GM12873 (cell line): Measurements from ENCODE around the gene TRPM2.

Source experiments
- TF ChIP-seq, protein P1 (sequence below): IDR thresholded peaks from 2 replicates; pipeline ENCODE4 v1.5.1; 2012; ENCODE audit warnings: low read depth, mild to moderate bottlenecking, moderate library complexity, low read length, control low read depth; ENCODE audit not compliant: insufficient read depth; ENCODE audit errors: missing control alignments

The TRPM2 gene

DNA sequence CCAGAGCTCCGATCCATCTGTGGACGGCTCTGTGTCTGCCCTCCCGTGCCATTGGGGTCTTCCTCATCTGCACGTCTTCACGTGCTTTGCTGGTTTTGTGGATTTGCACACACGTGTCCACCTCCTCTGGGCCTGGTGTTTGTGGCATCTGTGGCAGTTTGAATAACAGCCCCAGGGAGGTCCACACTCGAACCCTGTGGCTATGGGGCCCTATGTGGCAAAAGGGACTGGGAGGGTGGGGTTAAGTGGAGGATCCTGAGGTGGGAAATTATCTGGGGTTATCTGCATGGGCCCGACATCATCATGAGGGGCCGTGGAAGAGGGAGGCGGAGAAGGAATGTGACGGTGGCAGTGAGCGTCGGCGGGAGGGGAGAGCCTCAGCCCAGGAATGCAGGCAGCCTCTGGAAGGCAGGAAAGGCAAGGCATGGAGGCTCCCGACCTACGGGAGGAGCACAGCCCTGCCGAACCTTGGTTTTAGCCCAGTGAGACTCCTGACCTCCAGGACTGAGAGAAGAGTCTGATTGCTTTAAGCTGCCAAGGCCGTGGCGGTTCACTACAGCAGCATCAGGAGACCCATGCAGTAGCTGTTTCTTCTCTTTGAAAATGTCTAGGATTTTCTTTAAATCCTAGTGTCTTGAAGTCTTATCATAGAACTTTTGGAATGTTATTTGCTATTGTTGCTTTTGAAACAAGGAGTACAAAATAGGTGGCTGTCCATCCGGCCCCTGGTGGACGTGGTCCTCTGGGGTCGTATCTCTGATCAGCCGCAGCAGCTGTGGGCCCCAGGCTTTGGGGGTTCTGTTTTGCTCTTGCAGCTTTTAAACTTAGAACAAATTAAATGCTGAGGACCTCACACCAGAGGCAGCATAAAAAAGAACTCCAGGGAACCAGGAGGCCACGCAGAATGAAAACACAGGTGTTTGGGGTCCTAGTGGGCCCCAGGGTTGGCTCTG lies 61.9 kb downstream of the TRPM2 start:
- TF ChIP-seq, protein P1, sequence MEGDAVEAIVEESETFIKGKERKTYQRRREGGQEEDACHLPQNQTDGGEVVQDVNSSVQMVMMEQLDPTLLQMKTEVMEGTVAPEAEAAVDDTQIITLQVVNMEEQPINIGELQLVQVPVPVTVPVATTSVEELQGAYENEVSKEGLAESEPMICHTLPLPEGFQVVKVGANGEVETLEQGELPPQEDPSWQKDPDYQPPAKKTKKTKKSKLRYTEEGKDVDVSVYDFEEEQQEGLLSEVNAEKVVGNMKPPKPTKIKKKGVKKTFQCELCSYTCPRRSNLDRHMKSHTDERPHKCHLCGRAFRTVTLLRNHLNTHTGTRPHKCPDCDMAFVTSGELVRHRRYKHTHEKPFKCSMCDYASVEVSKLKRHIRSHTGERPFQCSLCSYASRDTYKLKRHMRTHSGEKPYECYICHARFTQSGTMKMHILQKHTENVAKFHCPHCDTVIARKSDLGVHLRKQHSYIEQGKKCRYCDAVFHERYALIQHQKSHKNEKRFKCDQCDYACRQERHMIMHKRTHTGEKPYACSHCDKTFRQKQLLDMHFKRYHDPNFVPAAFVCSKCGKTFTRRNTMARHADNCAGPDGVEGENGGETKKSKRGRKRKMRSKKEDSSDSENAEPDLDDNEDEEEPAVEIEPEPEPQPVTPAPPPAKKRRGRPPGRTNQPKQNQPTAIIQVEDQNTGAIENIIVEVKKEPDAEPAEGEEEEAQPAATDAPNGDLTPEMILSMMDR = no peak

DNA sequence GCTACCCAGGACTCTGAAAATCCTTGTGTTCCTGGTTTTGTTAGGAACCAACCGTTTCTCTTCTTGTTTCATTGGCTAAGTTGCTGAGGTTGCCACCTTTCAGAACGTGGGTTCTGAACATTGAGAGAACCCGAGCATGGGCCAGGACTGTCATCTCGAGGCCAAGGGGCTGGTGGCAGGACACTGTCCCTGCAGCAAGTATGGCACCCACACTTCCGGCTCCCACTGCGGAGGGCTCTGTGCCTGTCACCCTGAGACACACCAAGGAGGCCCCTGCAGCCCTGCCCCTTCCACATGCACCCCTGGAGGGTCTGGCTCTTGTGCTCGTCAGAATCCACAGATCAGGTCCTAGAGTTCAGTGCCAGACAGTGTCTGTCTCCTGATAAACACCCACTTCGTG lies 62.8 kb downstream of the TRPM2 start:
- TF ChIP-seq, protein P1 = no peak

DNA sequence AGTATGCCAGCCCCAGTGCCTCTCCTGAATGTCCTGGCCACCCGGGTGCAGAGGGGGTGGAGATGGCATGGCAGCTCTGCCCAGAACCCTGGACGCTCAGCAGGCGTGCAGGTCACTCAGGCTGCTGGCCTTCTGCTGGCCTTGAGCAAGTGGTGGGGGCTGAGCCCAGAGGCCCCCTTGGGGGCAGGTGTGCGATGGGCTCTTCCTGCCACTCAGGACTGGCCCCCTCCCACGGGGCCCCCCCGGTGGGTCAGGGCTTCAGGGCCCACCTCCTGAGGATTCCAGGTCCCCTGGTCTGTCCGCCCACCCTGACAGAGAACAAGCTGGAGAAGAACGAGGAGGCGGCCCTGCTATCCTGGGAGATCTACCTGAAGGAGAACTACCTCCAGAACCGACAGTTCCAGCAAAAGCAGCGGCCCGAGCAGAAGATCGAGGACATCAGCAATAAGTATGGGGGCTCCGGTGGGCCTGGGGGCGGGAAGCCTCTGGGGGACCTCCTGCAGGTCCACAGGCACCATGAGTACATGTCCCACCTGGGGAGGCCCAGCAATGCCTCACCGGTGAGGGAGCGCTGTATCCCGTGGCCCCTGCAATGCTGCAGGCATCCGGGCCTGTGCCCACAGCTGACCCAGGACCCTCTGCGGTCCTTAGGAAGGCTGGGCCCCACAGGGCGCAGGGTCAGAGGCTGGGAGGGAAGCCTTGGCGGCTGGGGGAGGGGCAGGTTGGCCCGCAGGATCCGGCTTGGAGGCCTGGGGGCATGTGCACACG lies 64.9 kb downstream of the TRPM2 start:
- TF ChIP-seq, protein P1 = no peak

DNA sequence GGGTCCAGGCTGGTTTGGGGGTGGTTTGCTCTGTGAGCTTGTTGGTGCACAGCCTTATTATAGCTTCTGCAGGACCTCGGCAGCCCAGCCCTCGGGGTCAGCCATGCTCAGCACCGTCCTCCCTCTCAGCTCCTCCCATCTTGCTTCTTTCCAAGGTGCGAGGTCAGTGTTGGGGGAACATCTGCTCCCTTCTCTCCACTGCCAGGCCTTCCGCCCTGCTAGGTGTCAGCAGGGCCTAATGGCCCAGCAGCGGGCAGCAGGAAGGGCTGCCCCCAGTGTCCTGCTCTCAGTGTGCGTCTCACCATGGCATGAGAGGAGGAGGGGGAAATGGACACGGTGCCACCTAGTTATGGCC lies 65.4 kb downstream of the TRPM2 start:
- TF ChIP-seq, protein P1 = no peak

DNA sequence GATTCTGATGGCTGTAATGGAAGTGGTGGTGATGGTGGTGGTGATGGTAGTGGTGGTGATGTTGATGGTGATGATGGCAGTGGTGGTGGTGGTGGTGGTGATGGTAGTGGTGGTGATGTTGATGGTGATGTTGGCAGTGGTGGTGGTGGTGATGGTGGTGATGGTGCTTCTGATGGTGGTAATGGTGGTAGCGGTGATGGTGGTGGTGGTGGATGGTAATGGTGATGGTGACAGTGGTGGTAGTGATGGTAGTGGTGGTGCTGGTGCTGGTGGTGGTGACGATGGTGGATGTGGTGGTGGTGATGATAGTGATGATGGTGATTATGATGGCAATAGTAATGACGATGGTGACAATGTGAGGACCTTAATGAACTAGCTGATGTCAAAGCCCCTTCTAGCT lies 66.3 kb downstream of the TRPM2 start:
- TF ChIP-seq, protein P1 = no peak

DNA sequence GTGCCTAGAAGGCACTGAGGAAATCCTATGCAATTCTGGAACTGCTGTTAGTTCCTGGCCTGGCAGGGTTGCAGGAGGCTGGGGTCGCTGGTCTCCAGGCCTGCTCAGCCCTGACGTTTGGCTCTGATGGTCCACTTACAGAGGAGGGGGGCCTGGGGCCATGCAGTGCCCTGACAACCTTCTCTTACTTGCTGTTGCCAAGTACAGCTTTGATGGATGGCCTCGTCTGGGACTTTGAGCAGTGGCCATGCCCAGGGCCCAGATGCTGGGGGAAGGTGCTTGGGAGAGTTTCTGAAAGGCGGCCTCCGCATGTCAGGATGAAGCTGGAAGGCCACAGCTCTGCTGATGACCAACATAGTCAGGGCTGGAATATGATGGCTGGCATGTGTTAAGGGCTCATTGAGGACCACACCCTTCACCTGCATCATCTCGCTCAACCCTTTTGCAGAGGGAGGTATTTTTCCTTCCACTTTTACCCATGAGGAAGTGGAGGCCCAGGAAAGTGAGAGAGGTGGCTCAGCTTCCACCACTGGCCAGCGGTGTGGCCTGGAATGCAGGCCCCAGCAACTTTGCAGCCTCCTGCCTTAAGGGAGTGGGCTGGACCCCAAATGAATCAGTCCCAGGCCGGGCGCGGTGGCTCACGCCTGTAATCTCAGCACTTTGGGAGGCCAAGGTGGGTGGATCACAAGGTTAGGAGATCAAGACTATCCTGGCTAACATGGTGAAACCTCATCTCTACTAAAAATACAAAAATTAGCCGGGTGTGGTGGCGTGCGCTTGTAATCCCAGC lies 67.2 kb downstream of the TRPM2 start:
- TF ChIP-seq, protein P1 = no peak
